HG02588 (cell line): ENCODE results near the gene CSHL1.
"Not testable (repeated sequence)": the region's sequence is repeated elsewhere in the genome, so short reads cannot be mapped to it uniquely, and the experiment has no call there.

ENCODE experiments used
- ATAC-seq: cut with Tn5 transposase; IDR thresholded peaks from one replicate; pipeline ENCODE4 v1.9.1; 2021; ENCODE audit warnings: mild to moderate bottlenecking, moderate library complexity; ENCODE audit not compliant: unreplicated experiment

CSHL1 gene

GRCh38 chr17:63892316-63893037 lies 18.6 kb downstream of the CSHL1 start:
- ATAC-seq = not testable (repeated sequence)

GRCh38 chr17:63889026-63889848 lies 21.8 kb downstream of the CSHL1 start:
- ATAC-seq = not testable (repeated sequence)

DNA sequence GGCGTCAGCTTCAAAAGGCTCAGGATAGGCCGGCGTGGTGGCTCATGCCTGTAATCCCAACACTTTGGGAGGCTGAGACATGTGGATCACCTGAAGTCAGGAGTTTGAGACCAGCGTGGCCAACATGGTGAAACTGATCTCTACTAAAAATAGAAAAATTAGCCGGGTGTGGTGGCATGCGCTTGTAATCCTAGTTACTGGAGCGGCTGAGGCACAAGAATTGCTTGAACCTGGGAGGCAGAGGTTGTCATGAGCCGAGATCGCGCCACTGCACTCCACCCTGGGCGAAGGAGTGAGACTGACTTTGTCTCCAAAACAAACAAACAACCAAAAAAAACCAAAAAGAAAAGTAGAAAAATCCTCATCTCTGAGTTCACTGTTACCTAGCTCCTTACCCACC lies 25.9 kb downstream of the CSHL1 start:
- ATAC-seq = not testable (repeated sequence)

GRCh38 chr17:63882626-63883126 lies 28.4 kb downstream of the CSHL1 start:
- not testable (repeated sequence) for ATAC-seq

- no peak for ATAC-seq
Observed at GRCh38 chr17:63881935-63882601, 29.0 kb downstream of the CSHL1 start, which contains the start of gene GH2. TSS of gene GH2 (minus strand) at chr17:63881944. CDS start at chr17:63881801, 143 bp downstream.

- ATAC-seq = not testable (repeated sequence)
Observed at GRCh38 chr17:63881337-63881736, 29.7 kb downstream of the CSHL1 start.

GRCh38 chr17:63880706-63881105 lies 30.4 kb downstream of the CSHL1 start:
- ATAC-seq = no peak

DNA sequence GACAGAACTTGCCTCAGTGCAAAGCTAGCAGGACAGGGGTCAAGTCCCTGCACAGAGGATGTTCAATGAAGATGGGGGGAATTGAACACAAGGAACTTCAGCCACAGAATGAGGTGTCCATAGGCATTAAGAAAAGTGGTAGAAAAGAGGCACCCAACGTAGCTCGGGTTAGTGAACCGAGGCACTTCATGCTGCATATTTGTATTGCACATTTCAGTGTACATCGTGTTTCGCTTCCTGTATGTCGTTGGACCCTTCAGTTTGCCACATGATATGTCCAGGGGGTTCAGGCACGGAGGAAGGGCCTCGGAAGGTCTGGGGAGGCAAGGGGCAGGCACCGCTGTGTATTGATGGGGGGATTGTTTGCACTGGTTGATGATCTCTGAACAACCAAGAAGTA lies 32.6 kb downstream of the CSHL1 start:
- not testable (repeated sequence) for ATAC-seq

GRCh38 chr17:63874693-63875092 lies 36.4 kb downstream of the CSHL1 start:
- ATAC-seq = not testable (repeated sequence)

- ATAC-seq = not testable (repeated sequence)
Observed at GRCh38 chr17:63874061-63874626, 36.9 kb downstream of the CSHL1 start.

DNA sequence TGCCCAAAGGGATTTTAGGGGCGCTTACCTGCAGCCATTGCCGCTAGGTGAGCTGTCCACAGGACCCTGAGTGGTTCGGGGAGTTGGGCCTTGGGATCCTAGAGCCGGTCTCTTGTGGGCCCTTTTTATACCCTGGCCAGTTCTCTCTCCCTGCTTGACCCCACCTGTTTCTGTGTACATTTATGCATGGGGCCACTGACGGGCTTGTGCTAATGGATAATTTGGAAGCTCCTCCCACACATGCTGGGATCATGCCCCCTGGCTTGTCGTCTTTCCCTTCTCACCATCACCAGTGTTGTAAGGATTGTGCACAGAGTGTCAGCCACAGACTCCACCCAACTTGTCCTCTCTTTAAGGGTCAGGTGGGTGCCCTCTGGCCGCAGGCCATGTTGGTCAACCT lies 37.5 kb downstream of the CSHL1 start, which contains the start of gene CSH2:
CSH2 (minus strand) TSS at position 101 of the 400 bp plus-strand sequence; CDS start at position 38, 63 bp downstream.
- ATAC-seq = not testable (repeated sequence)

GRCh38 chr17:63871646-63872365 lies 39.3 kb downstream of the CSHL1 start:
- not testable (repeated sequence) for ATAC-seq

DNA sequence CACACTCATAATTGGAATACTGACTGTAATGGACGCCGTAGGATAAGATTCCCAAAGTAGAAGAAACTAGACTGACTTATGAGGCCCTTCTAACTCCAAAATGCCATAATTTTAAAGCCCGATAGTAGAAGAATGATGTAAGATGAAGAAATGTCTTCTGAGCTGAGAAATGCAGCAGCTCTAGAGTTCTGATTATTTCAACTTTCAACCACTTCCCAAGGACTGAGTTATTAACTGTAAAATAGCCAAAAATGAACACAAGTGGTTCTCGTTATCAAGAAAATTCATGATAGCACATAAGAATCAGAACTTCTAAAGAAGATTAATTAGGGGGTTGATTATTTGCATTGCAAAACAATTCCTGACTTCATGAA lies 40.8 kb downstream of the CSHL1 start:
- ATAC-seq = not testable (repeated sequence)

DNA sequence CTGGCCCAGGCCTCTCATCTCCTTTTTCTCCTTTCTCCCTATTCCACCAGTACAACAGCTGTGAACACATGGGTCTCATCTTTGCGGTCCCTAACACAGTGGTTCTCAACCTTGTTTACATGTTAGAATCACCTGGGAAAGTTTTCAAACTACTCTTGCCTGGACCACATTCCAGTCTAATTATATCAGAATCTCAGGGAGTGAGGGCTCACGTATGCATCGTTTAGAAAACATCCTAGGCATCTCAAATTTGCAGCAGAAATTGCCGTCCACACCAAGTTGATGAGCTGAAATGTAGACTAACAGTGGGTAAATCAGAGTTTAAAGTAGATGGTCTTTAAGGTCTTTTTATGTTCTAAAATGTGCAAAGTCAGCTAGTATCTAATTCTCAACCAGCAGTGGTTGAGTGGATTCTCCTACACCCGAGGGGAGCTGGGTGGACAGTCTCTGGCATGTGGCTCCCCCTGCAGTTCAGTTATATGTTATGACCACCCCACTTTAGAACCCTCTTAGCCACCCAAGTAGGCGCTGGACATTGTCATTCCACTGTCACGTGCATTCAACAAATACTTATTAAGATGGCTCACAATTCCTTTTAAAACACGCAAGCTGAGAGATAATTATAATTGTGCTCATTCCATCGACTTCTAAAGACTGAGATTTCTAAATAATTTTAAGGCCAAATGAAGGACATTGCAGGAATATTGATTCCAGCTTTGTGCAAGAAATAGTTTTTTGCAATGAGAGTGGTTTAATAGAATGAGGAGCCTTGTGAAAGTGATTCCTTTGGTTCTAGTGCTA lies 41.4 kb downstream of the CSHL1 start:
- not testable (repeated sequence) for ATAC-seq

DNA sequence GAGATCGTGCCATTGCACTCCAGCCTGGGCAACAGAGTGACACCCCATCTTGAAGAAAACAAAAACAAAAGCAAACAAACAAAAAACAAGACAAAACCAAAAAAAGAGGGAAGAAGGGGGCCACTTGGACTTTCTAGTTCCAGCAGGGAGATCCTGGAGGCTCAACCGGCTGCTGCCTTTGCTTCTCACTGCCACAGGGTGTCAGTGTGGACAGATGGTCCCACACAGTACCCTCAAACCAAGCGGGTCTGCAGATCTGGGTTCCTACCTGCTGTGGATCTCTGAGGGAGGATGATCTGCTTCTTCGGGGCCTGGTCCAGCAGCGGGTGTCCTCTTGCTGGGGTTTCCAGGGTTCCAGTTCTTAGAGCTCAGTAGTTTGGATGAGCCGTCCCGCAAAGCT lies 44.4 kb downstream of the CSHL1 start:
- ATAC-seq = not testable (repeated sequence)
